HG03439 (cell line): ENCODE data around the gene STARD8.
"Not testable (repeated sequence)": the region's sequence is repeated elsewhere in the genome, so short reads cannot be mapped to it uniquely, and the experiment has no call there.

Source experiments
- ATAC-seq: cut with Tn5 transposase; IDR thresholded peaks from one replicate; pipeline ENCODE4 v1.9.1; 2021; ENCODE audit warnings: mild to moderate bottlenecking, moderate library complexity; ENCODE audit not compliant: unreplicated experiment

STARD8 gene

DNA sequence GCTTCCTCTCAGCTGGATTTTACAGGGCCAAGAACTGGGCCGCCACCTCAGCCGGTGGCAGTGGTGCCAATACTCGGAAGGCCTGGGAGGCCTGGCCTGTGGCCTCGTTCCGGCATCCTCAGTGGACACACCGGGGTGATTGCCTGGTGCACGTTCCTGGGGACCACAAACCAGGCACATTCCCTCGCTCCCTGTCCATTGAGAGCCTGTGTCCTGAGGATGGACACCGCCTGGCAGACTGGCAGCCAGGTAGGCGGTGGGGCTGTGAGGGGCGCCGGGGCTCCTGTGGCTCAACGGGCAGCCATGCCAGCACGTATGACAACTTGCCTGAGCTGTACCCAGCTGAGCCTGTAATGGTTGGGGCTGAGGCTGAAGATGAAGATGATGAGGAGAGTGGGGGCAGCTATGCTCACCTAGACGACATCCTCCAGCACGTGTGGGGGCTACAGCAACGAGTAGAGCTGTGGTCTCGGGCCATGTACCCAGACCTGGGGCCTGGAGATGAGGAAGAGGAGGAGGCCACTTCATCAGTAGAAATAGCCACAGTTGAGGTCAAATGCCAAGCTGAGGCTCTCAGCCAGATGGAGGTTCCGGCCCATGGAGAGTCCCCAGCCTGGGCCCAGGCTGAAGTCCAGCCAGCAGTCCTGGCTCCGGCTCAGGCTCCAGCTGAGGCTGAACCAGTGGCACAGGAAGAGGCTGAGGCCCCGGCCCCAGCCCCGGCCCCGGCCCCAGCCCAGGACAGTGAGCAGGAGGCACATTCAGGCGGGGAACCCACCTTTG, 70.4 kb downstream of the STARD8 start:
- no peak for ATAC-seq

GRCh38 chrX:68718443-68718820, 71.0 kb downstream of the STARD8 start:
- ATAC-seq, result no peak

DNA sequence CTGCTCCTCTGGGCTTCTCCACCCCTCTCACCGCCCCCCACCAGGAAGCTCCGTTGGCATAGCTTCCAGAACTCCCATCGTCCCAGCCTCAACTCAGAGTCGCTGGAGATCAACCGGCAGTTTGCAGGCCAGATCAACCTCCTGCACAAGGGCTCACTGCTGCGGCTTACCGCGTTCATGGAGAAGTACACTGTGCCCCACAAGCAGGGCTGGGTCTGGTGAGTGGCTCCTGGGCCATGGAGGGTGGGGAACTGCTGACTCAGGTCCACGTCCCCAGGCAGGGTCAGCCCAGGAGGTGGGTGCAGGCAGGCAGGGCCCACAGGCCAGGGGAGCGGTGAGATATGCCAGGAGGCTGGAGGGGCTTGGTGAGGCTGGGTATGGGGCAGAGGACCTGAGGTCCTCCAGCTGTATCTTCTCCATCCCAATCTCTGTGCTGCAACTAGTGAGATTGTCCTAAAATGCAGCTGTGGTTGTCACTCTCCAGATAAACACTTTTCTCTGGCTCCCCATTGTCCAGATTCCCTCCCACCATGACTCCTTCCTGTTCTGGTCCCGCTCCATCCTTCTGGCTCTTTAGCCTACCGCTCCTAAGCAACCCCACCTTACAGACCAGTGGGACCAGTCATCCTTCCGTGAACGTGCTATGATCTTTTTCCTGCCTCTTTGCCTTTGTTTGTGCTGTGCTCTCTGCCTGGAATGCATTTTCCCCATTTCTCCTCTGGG, 71.9 kb downstream of the STARD8 start:
- ATAC-seq, result no peak

DNA sequence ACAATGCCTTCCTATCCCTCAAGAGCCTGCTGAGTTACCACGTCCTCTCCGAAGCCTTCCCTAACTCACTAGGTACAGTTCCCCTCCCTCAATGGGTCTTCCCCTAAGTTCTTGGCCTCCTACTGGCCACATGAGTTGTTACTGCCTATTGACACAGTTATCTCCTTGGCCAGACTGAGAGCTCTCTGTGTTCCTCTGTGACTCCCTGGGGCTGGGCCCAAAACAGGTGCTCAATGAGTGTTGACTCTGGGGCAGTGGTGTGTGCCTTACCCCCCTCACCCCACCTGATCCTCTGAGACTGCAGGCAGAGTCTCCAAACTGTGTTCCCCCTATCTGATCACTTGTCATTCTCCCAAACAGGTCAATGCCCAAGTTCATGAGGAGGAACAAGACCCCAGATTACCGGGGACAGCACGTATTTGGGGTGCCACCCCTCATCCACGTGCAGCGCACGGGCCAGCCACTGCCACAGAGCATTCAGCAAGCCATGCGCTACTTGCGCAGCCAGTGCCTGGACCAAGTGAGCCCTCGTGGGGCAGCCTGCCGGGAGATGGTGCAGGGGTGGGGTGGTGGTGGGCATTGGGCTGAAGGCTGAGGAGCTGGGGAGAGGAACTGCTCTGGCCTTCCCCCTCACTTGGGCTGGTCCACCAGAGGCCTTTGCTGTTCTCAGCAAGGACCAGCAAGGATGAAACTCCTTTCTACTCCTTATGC, 72.6 kb downstream of the STARD8 start:
- no peak for ATAC-seq

GRCh38 chrX:68720851-68721250, 73.4 kb downstream of the STARD8 start:
- no peak for ATAC-seq

DNA sequence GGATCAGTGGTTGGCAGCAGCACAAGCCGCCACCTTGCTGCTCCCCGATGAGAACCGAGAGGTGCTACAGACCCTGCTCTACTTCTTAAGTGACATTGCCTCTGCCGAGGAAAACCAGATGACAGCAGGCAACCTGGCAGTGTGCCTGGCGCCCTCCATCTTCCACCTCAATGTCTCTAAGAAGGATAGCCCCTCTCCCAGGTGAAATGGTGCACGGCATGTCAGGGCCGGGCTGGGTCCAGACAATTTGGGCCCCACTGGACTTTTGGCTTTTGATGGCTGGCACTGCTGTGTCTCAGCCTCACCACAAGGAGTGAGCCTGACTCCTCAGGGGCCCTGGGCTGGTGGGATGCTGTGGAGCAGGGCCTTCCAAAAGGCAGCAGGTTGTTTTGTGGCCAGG, 74.1 kb downstream of the STARD8 start:
- ATAC-seq, result no peak

GRCh38 chrX:68721991-68722860, 74.8 kb downstream of the STARD8 start:
- no peak for ATAC-seq

DNA sequence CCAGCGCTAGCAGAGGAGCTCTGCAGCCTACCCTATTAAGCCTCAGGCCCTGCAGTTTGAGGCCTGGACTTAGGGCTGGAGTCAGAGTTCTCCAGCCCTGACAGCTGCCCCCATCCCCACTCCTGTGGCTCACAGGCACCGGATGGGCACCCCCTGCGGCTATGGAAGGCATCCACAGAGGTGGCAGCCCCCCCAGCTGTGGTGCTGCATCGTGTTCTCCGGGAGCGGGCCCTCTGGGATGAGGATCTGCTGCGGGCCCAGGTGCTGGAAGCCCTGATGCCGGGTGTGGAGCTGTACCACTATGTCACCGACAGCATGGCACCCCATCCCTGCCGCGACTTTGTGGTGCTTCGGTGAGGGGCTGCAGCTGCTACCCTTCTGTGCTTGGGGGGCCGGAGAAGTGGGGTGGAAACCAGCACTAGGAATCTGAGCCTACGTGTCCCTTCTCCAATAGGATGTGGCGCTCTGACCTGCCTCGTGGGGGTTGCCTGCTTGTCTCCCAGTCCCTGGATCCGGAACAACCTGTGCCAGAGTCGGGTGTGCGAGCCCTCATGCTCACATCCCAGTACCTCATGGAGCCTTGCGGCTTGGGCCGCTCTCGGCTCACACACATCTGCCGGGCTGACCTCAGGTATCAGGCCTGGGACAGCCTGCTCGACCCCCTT, 76.2 kb downstream of the STARD8 start:
- no peak for ATAC-seq

DNA sequence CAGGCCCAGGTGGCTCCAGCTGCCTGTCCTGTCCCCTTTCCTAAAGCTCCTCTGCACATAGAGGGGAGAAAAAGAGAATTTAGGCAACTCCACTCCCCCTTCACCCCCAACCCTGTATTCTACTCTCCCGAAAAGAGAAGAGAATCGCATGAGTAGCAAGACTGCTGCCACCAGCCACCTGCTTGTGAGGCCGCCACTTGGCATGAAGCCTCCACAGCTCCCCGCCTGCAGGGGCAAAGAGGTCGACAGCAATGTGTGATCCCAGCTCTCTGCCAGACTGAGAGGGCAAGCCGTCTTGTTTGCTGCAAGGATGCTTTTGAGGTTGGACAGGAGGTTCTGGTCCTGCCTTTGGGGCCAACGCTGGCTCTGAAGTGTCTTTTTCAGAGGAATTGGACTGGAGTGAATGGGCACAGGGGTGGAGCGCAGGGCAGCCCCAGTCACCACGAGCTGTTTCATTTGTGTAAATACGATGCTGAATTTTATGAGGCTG, 77.1 kb downstream of the STARD8 start:
- ATAC-seq, result no peak

DNA sequence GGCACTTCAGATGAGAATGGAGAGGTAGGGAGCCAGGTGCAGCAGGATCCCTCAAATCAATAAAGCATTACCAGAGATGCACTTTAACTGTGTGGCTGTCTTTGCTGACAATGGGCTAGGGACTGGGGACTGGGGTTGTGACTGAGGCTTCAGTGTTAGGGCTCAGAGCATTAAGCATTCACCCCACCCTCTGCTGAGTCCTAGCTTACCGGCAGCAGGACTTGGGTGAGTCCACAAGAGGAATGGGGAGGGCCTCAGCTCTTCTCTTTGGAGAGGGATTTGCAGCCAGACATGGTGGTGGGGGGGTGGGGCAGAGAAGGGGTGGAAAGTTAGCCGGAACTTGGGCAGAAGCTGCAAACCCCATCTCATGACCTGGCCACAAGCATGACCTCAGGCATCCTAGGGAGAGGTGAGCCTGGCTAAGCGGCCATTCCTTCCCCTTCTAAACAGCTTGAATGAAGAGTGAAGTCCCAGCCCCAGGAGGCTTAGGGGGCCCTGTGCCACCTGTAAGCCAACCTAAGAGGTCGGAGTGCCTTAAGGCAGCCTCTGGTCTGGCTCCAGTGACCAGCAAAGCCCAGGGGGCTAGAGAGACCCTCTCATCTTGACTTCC, 78.4 kb downstream of the STARD8 start:
- no peak for ATAC-seq

DNA sequence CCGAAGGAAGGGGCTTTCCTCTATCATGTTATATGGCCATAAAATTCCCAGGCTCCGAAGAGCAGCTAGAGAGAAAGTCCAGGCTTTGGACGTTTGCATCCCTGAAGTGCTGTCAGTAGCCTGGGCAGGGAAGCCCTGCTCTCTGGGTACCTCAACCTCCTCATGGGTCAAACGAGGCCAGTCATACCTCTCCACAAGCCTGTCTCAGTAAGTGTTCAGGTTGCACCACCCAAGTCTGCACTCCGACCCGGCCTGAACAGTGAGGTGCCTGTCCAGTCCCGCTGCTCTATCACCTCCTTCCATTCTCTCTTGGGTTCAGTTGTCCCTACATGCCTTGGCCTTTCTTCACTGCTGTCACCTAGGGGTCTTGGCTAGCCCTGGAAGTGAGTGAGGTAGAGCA, 78.9 kb downstream of the STARD8 start:
- no peak for ATAC-seq

- no peak for ATAC-seq
These were observed 80.2 kb downstream of the STARD8 start for GRCh38 chrX:68727696-68728095.

- ATAC-seq, result no peak
These were observed 80.7 kb downstream of the STARD8 start for GRCh38 chrX:68728186-68728585.

DNA sequence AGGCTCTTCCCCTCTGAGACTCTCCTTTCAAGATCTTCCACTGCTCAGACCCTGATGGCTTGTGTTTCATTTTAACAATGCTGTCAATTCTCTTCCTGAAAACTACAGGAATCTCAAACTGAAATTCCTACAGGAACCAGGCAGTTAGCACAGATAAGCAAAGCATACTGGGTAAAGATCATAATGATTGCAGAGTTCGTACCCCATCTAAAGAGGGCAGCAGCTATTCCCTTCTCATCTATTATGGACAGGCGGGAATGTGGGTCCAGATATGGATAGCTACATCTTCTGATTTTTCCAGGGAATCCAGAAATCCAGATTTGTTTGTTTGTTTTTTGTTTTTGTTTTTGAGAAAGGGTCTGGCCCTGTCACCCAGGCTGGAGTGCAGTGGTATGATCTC, 83.8 kb downstream of the STARD8 start:
- ATAC-seq, result no peak

DNA sequence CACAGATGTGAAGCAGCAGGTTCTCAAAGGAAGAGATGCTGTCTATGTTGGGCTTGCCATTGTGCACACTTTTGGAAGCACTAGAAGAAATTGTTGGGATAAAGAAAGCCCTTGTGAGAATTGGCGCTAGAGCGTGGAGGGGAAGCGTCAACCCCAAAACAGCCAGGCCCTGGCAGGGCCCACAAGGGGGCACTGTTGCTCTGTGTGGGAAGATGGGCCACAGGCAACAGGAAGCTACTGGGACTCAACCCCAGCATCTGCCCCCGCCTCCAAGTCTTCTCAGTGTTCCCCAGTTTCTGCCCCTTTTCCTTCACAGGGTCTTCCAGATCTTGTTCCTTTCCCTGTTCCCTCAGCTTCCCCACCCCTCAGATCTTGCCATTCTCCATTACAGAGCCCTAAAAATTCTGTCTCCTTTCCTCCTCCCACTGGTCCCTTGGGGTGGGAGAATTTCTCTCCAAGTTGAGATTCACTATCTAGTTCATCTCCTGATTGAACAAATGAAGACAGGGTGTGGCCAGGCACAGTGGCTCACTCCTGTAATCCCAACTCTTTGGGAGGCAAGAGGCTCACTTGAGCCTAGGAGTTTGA, 85.5 kb downstream of the STARD8 start:
- ATAC-seq, result no peak

DNA sequence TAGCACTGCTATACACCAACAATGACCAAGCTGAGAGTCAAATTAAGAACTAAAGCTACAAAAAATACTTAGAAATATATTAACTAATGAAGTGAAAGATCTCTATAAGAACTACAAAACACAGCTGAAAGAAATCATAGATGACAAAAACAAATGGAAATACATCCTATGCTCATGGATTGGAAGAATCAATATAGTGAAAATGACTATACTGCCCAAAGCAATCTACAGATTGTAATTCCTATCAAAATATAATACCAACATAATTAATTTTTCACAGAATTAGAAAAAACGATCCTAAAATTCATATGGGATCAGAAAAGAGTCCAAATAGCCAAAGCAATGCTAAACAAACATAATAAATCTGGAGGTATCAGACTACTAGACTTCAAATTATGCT, 87.8 kb downstream of the STARD8 start:
- no peak for ATAC-seq

- not testable (repeated sequence) for ATAC-seq
These were observed 94.4 kb downstream of the STARD8 start for GRCh38 chrX:68741864-68742263.

DNA sequence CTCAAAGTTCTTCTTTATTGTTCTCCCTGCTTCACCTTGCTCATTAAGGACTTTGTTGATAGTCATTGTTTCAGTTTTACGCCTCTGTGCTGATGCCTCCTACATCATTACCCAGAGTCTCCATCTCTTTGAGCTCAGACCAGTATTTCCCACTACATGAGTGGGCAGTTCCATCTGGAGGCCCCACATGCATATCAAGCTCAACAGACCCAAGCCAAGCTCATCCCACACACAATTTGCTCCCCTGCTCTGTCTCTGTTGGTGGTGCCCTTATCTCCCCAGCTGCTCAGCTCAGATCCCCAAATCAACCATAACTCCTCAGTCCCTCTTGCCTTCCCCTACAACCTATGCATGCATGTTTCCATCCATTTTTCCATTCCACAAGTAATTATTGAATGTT, 96.3 kb downstream of the STARD8 start:
- ATAC-seq, result no peak

DNA sequence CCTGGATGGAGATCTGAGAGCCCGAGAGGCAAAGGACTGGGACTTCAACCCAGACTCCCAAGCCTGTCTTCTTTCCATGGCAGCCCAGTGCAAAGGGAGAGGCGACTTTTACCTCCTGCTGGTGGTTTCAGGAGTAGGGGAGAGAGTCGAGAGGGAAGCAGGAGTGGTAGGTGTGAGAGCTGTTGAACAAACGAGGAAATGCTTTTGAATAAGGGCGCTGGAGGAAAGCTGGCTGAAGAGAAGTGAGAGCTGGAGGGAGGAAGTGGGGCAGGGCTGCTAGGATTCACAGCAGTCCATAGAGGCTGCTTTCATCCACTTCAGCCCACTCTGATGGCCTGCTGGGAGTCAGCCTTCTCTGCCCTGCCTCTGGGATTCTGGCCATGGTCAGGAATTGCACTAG, 99.5 kb downstream of the STARD8 start:
- ATAC-seq, result no peak
